Psoas muscle (tissue), 8 donors: ENCODE measurements around the gene CACNG4. TPM values are rescaled to one million over a fixed set of nuclear protein-coding genes. Genes with fewer than 3 reads are reported as not detected.

Experiments used
- ATAC-seq, 4 donors: fragments of 200-7000 bp; cut with Tn5 transposase; one replicate each; pipeline ENCODE4 v1.9.1; 2020; ENCODE audit warnings: moderate library complexity in 3 of 4, mild to moderate bottlenecking in 2 of 4
- DNase-seq, 2 donors: peaks; one replicate each; pipeline ENCODE4 v3.0.0-alpha.2; 2020
- H3K27ac ChIP-seq: fragments of 200-600 bp; one replicate; pipeline ENCODE4 v1.8.0; 2022
- H3K27me3 ChIP-seq, 3 donors: fragments of 200-600 bp in 1 of 3; one replicate each; pipeline versions ENCODE4 v1.6.1 to v1.8.0; 2013 to 2022; ENCODE audit warnings: low read length in 2 of 3, mild to moderate bottlenecking in 2 of 3, moderate library complexity in 1 of 3; ENCODE audit not compliant: insufficient read depth in 3 of 3
- H3K36me3 ChIP-seq, 2 donors: fragments of 200-600 bp in 1 of 2; one replicate each; pipeline versions ENCODE4 v1.6.1 to v1.8.0; 2013 to 2022; ENCODE audit warnings: low read depth in 1 of 2, mild to moderate bottlenecking in 1 of 2, moderate library complexity in 1 of 2; ENCODE audit not compliant: insufficient read depth in 1 of 2
- H3K4me1 ChIP-seq: fragments of 200-600 bp; one replicate; pipeline ENCODE4 v1.8.0; 2022
- H3K4me3 ChIP-seq: fragments of 200-600 bp; one replicate; pipeline ENCODE4 v1.8.0; 2022; ENCODE audit warnings: mild to moderate bottlenecking
- H3K9me3 ChIP-seq: fragments of 200-600 bp; one replicate; pipeline ENCODE4 v1.8.0; 2022
- CTCF ChIP-seq: fragments of 200-600 bp; IDR thresholded peaks from one replicate; pipeline ENCODE4 v1.8.0; 2022; ENCODE audit warnings: antibody characterized with exemption
- WGBS, 3 donors: extraction: QIAGEN DNeasy Blood & Tissue Kit; methylation state at CpG; one replicate each; pipeline versions ENCODE4 v1.1.6 to v1.1.7; 2013; 5-methylcytosine and 5-hydroxymethylcytosine counted together
- intact Hi-C, 2 donors: fragments of 100-400 bp; cut with DNase I; formaldehyde crosslinking; loops; one replicate each; pipeline versions ENCODE4 v1.11.0 to v1.14.2; 2022
- polyA plus RNA-seq, 3 donors: library from polyadenylated mRNA; stranded (reverse); fragments of 200-250 nt; gene quantifications; one replicate each; pipeline ENCODE4 v1.2.3, GENCODE V29; 2013
- total RNA-seq, 4 donors: library from RNA; stranded (reverse); fragmentation: NEBNext Ultra II Directional in 2 of 4; extraction: Animal tissue kit (Norgen Biotek cat#: 25700) in 2 of 4; gene quantifications; one replicate each; pipeline versions ENCODE4 v1.2.1 to v1.2.4, GENCODE V29; 2021 to 2023
- donor health status: healthy with polysubstance abuse.
- donor health status: DM: no; HTN: no; CAD: no; lungs with moderate emphysema.
- donor health status: Bipolar disorder and iron deficiency.
- donor health status: healthy.
- donor health status: DM: yes; HTN: yes; CAD: no.
- donor health status: DM: no; HTN: no; CAD: no.
- donor health status: DM: no; HTN: no; CAD: no.
- donor health status: DM: yes; HTN: yes; CAD: no.

The CACNG4 gene
- total and polyA plus RNA-seq, 7 donors, result 0.03 TPM; not detected in 6

- no peak overlapping the region for H3K27ac ChIP-seq
- DNase-seq, result no peak
- H3K27me3 ChIP-seq, result no peaks in the 10 kb centered on the region
- 92 to 93% (median 93%) methylated on average over 8 of the region's 8 CpGs for WGBS, 3 donors
- no peaks in the 10 kb centered on the region for H3K36me3 ChIP-seq
- no peaks in the 10 kb centered on the region for H3K9me3 ChIP-seq
- intact Hi-C loops, result no loop called here
- no peak for ATAC-seq
- TF ChIP-seq CTCF, result no peak
- H3K4me3 ChIP-seq, result no peak overlapping the region
- H3K4me1 ChIP-seq, result no peaks in the 10 kb centered on the region
These were observed 49.4 kb downstream of the CACNG4 start for GRCh38 chr17:67013891-67014290.

GRCh38 chr17:67015001-67015400 lies 50.5 kb downstream of the CACNG4 start:
- intact Hi-C loops, result no loop called here
- no peaks in the 10 kb centered on the region for H3K27me3 ChIP-seq
- H3K36me3 ChIP-seq, result no peaks in the 10 kb centered on the region
- no peak overlapping the region for H3K4me3 ChIP-seq
- WGBS, 3 donors, result 33 to 48% (median 36%) methylated on average over 11 of the region's 11 CpGs
- TF ChIP-seq CTCF, result no peak
- no peak overlapping the region for H3K27ac ChIP-seq
- DNase-seq (no peak), ATAC-seq (no peak)
- no peaks in the 10 kb centered on the region for H3K9me3 ChIP-seq
- H3K4me1 ChIP-seq, result no peaks in the 10 kb centered on the region

GRCh38 chr17:67016039-67016762 lies 51.7 kb downstream of the CACNG4 start:
- Histone ChIP-seq H3K27ac (no peak overlapping the region), H3K27me3 (no peaks in the 10 kb centered on the region), H3K36me3 (no peaks in the 10 kb centered on the region), H3K4me1 (peaks cover under 1% of the 10 kb centered on the region), H3K4me3 (no peak overlapping the region), H3K9me3 (no peaks in the 10 kb centered on the region)
- intact Hi-C loops, result no loop called here
- TF ChIP-seq CTCF, result no peak
- ATAC-seq, result no peak
- 82 to 85% (median 84%) methylated on average over 17 of the region's 17 CpGs for WGBS, 3 donors
- no peak for DNase-seq

GRCh38 chr17:67017910-67018309 lies 53.4 kb downstream of the CACNG4 start:
- intact Hi-C loops, result no loop called here
- no peak for TF ChIP-seq CTCF
- Histone ChIP-seq H3K36me3 (no peaks in the 10 kb centered on the region), H3K27ac (no peak overlapping the region), H3K4me1 (peaks cover 13% of the 10 kb centered on the region), H3K9me3 (no peaks in the 10 kb centered on the region), H3K4me3 (no peak overlapping the region), H3K27me3 (no peaks in the 10 kb centered on the region)
- ATAC-seq (no peak), DNase-seq (no peak)
- 83 to 84% (median 84%) methylated on average over 14 of the region's 14 CpGs for WGBS, 3 donors
